Breast epithelium (tissue), 3 donors: ENCODE measurements around the gene CACNA1E.

Source experiments
- CTCF ChIP-seq, 3 donors: fragments of 450-650 bp; IDR thresholded peaks; one replicate each; pipeline ENCODE4 v1.5.1; 2016 to 2017; ENCODE audit warnings: antibody characterized with exemption in 3 of 3, mild to moderate bottlenecking in 3 of 3, moderate library complexity in 3 of 3
- POLR2A ChIP-seq: fragments of 450-650 bp; IDR thresholded peaks from one replicate; pipeline ENCODE4 v1.6.1; 2016; ENCODE audit warnings: antibody characterized with exemption, mild to moderate bottlenecking, moderate library complexity
- POLR2AphosphoS5 ChIP-seq, 3 donors: sonication (generic); formaldehyde crosslinking; IDR thresholded peaks; one replicate each; pipeline ENCODE4 v1.6.1; 2017; ENCODE audit warnings: antibody characterized with exemption in 3 of 3

GRCh38 chr1:181849071-181849470 lies 365.8 kb downstream of the CACNA1E start:
- TF ChIP-seq CTCF (IDR thresholded peaks at IDR 0.05) (no peak), POLR2AphosphoS5 (IDR thresholded peaks at IDR 0.05) (no peak), POLR2A (no peak)
